Measurements from ENCODE around the gene LINGO3. TPM values are rescaled to one million over a fixed set of nuclear protein-coding genes. Genes with fewer than 3 reads are reported as not detected.

LINGO3 gene
- total and polyA plus RNA-seq, 2 of the 8 experiments (the other 6 are each of a cell fraction or from before 2014, with no cell fraction given), result 0.59 TPM; not detected in 1

DNA sequence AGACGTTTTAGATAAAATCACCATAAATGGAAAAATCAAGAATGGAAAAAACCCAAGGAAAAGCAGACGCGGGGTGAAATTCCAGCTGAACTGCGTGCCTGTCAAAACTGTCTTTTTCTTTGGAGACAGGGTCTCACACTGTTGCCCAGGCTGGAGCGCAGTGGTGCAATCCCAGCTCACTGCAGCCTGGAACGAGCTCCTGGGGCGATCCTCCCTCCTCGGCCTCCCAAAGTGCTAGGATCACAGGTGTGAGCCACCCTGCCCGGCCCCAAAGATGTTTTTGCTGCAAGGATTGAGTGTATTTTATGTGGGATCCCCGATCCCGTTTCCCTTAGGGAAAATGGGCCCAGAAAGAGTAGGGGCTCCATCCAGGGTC, 25.1 kb downstream of the LINGO3 start:
- no peak overlapping the region for H4K8ac ChIP-seq (ENCODE audit: extremely low read depth, insufficient read depth, low read length)
- H2AFZ ChIP-seq (ENCODE audit: low read length), result no peak overlapping the region
- no peak overlapping the region for H2BK120ac ChIP-seq (replicated peaks; ENCODE audit: low read depth, low read length)
- H3K27me3 ChIP-seq (replicated peaks in 1 of 4; ENCODE audit: control insufficient read depth in 3 of 4, extremely low read depth in 1 of 4, insufficient read depth in 3 of 4, low read length in 3 of 4), result peaks cover 0 to 29% (median 21%) of the 10 kb centered on the region in 4 experiments; a peak in 6 of 7 replicates
- H3K18ac ChIP-seq (ENCODE audit: extremely low read depth, low read length), result no peak overlapping the region
- DNase-seq (ENCODE audit: low read depth in 1 of 2, low spot score in 2 of 2) (no peak), FAIRE-seq (no peak)
- no peak overlapping the region for H3K23ac ChIP-seq (ENCODE audit: insufficient read length)
- H3K9ac ChIP-seq (replicated peaks in 1 of 4; ENCODE audit: extremely low read depth in 1 of 4, low read depth in 3 of 4, low read length in 3 of 4), result no peak overlapping the region
- no peak overlapping the region for H4K5ac ChIP-seq (ENCODE audit: insufficient read length, low read depth, low read length)
- no peak overlapping the region for H2BK5ac ChIP-seq (ENCODE audit: low read depth, low read length)
- peak overlapping the region in 1 of 4 experiments; percentile 64; a peak in 2 of 8 replicates for H3K4me3 ChIP-seq (ENCODE audit: extremely low read depth in 1 of 4, insufficient read depth in 2 of 4, low read depth in 3 of 4, low read length in 4 of 4)
- no peak overlapping the region for H3K56ac ChIP-seq (replicated peaks; ENCODE audit: insufficient read length, low read depth, low read length)
- peak overlapping the region; percentile 79 to 83; a peak in 3 of 4 replicates for H3K4me2 ChIP-seq (ENCODE audit: insufficient read depth in 1 of 2, low read depth in 2 of 2, low read length in 2 of 2)
- 55% methylated on average over 9 of the region's 11 CpGs; no CpG with 5 or more reads in 1 of the 2 experiments for WGBS, 2 experiments (ENCODE audit: extremely low coverage in 1 of 2, insufficient coverage in 1 of 2, insufficient read length in 1 of 2, insufficient replicate concordance in 2 of 2, low coverage in 1 of 2, low lambda C conversion rate in 2 of 2, missing lambda C conversion rate in 1 of 2)
- no peak overlapping the region for H2BK12ac ChIP-seq (ENCODE audit: low read depth, low read length)
- no peaks in the 10 kb centered on the region for H3K79me2 ChIP-seq (ENCODE audit: control insufficient read depth in 1 of 2, insufficient read depth in 2 of 2, low read length in 2 of 2)
- H3K4me1 ChIP-seq (replicated peaks in 1 of 4; ENCODE audit: control insufficient read depth in 3 of 4, insufficient read depth in 4 of 4, low read length in 3 of 4), result peaks cover 0 to 5% (median 0%) of the 10 kb centered on the region in 4 experiments; a peak in 2 of 7 replicates
- H4K20me1 ChIP-seq (replicated peaks in 1 of 2; ENCODE audit: control insufficient read depth in 1 of 2, insufficient read depth in 2 of 2, low read length in 2 of 2), result peaks cover 0 to 5% of the 10 kb centered on the region in 2 experiments
- H3K9me3 ChIP-seq (ENCODE audit: insufficient read depth in 2 of 2, low read depth in 1 of 2, low read length in 1 of 2), result no peaks in the 10 kb centered on the region
- no peaks in the 10 kb centered on the region for H3K36me3 ChIP-seq (ENCODE audit: control insufficient read depth in 2 of 4, insufficient read depth in 4 of 4, low read length in 3 of 4)
- H3K79me1 ChIP-seq (ENCODE audit: low read depth, low read length), result no peaks in the 10 kb centered on the region
- no peak overlapping the region for H3K27ac ChIP-seq (ENCODE audit: low read depth, low read length)
- peaks cover 5% of the 10 kb centered on the region; the same call in 1 of the 2 replicates for H3K23me2 ChIP-seq (ENCODE audit: low read depth, low read length)
- no peak overlapping the region for H3K14ac ChIP-seq (ENCODE audit: insufficient read length)
- CTCF ChIA-PET (ENCODE audit: partially characterized antibody), result interaction anchor here (0.9 to 1.7 kb wide), 4 partner anchors 7 to 35 kb away, joined by 3 to 5 read pairs (median 3); no protein-coding TSS in a partner anchor
- H3K4ac ChIP-seq (replicated peaks; ENCODE audit: insufficient read length, low read depth, low read length), result no peak overlapping the region
- no peak overlapping the region for H2BK15ac ChIP-seq (ENCODE audit: low read length)
- TF ChIP-seq, protein P1, sequence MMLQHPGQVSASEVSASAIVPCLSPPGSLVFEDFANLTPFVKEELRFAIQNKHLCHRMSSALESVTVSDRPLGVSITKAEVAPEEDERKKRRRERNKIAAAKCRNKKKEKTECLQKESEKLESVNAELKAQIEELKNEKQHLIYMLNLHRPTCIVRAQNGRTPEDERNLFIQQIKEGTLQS (IDR thresholded peaks at IDR 0.05; ENCODE audit: insufficient read depth, low read depth, low read length), result no peak
- TF ChIP-seq SUZ12 (IDR thresholded peaks at IDR 0.05; ENCODE audit: low read length), result 0 out of 2 replicates have a peak, but pooled peaks have one; percentile 22
- TF ChIP-seq BRCA1 (IDR thresholded peaks at IDR 0.05; ENCODE audit: low read depth, low read length), result no peak
- no peak for TF ChIP-seq KDM4A (IDR thresholded peaks at IDR 0.05; ENCODE audit: low read depth, low read length, severe bottlenecking)
- no peak for TF ChIP-seq RFX5 (IDR thresholded peaks at IDR 0.05; ENCODE audit: borderline replicate concordance, low read depth, low read length)
- H2AK5ac ChIP-seq (ENCODE audit: low read depth, low read length), result no peak overlapping the region
- H2BK20ac ChIP-seq (ENCODE audit: low read length), result no peak overlapping the region
- H4K91ac ChIP-seq (replicated peaks; ENCODE audit: insufficient read length, low read length), result no peak overlapping the region
- POLR2A ChIA-PET (ENCODE audit: partially characterized antibody), result interaction anchor here (1.0 to 2.1 kb wide), 9 partner anchors 9 to 37 kb away, joined by 3 to 9 read pairs (median 3); no protein-coding TSS in a partner anchor
